HepG2 (cell line): ENCODE results near the gene NDE1. TPM values are rescaled to one million over a fixed set of nuclear protein-coding genes. Genes with fewer than 3 reads are reported as not detected.

Experiments used
- HNRNPLL ChIP-seq: fragments of 200-400 bp; formaldehyde crosslinking; IDR thresholded peaks from 2 replicates; pipeline ENCODE4 v1.6.1; 2017; ENCODE audit warnings: mild to moderate bottlenecking, low read depth, low read length; ENCODE audit not compliant: poor library complexity, severe bottlenecking
- SNAI1 ChIP-seq: sonication (generic); formaldehyde crosslinking; IDR thresholded peaks from 2 replicates; pipeline ENCODE4 v1.5.0; 2020; ENCODE audit warnings: mild to moderate bottlenecking, missing genetic modification reagents, borderline replicate concordance
- SSRP1 ChIP-seq: IDR thresholded peaks from 2 replicates; pipeline ENCODE4 v1.6.1; 2016; ENCODE audit warnings: control low read depth
- XRCC5 ChIP-seq: fragments of 200-400 bp; formaldehyde crosslinking; optimal IDR thresholded peaks from 2 replicates; pipeline ENCODE3; 2017; ENCODE audit warnings: mild to moderate bottlenecking, low read length
- ZNF264 ChIP-seq: sonication (generic); formaldehyde crosslinking; IDR thresholded peaks from 2 replicates; pipeline ENCODE4 v1.4.0; 2020; ENCODE audit warnings: missing genetic modification reagents
- ZNF317 ChIP-seq: sonication (generic); formaldehyde crosslinking; IDR thresholded peaks from 2 replicates; pipeline ENCODE4 v1.5.0; 2020; ENCODE audit warnings: mild to moderate bottlenecking, missing genetic modification reagents
- ZNF343 ChIP-seq: sonication (generic); formaldehyde crosslinking; IDR thresholded peaks from 2 replicates; pipeline ENCODE4 v1.4.0; 2020; ENCODE audit warnings: mild to moderate bottlenecking, missing genetic modification reagents
- ZNF567 ChIP-seq: sonication (generic); formaldehyde crosslinking; IDR thresholded peaks from 2 replicates; pipeline ENCODE4 v1.8.1; 2023; ENCODE audit warnings: mild to moderate bottlenecking, missing genetic modification reagents, borderline replicate concordance
- ZNF746 ChIP-seq: sonication (generic); formaldehyde crosslinking; IDR thresholded peaks from 2 replicates; pipeline ENCODE4 v1.8.0; 2022; ENCODE audit warnings: mild to moderate bottlenecking, missing genetic modification reagents
- ZNF747 ChIP-seq: sonication (generic); formaldehyde crosslinking; IDR thresholded peaks from 2 replicates; pipeline ENCODE4 v1.8.1; 2023; ENCODE audit warnings: missing genetic modification reagents, mild to moderate bottlenecking, borderline replicate concordance
- ZNF749 ChIP-seq: sonication (generic); formaldehyde crosslinking; IDR thresholded peaks from 2 replicates; pipeline ENCODE4 v1.8.0; 2022; ENCODE audit warnings: mild to moderate bottlenecking, missing genetic modification reagents, moderate library complexity, borderline replicate concordance
- ZNF83 ChIP-seq: sonication (generic); formaldehyde crosslinking; IDR thresholded peaks from 2 replicates; pipeline ENCODE4 v1.4.0; 2020; ENCODE audit warnings: missing genetic modification reagents, mild to moderate bottlenecking, borderline replicate concordance
- polyA plus RNA-seq, 8 experiments: library from polyadenylated mRNA; depleted of rRNA in 3 of 8; stranded (reverse) in 7 of 8; unstranded in 1 of 8; fragments of >200 nt; fragmentation: Illumina TruSeq in 4 of 8; extraction: Trizol in 4 of 8; gene quantifications; 2 replicates each; pipeline versions ENCODE4 v1.2.1 to v1.2.3, GENCODE V29; 2011 to 2016; ENCODE audit warnings: low read depth in 4 of 8, missing spikeins in 1 of 8, mixed read lengths in 1 of 8; ENCODE audit not compliant: insufficient read depth in 1 of 8
- total RNA-seq, 5 experiments: library from RNA; depleted of rRNA; stranded (reverse); fragments of >200 nt; fragmentation: Illumina TruSeq; extraction: Trizol; gene quantifications; 2 replicates each; pipeline ENCODE4 v1.2.3, GENCODE V29; 2016; ENCODE audit warnings: low read depth in 1 of 5
- TF ChIP-seq, protein P1 (sequence below): sonication (generic); formaldehyde crosslinking; IDR thresholded peaks from 2 replicates; pipeline ENCODE4 v1.9.0; 2021; ENCODE audit warnings: mild to moderate bottlenecking, missing genetic modification reagents
- TF ChIP-seq, protein P2 (sequence below): sonication (generic); formaldehyde crosslinking; IDR thresholded peaks from 2 replicates; pipeline ENCODE4 v1.5.0; 2020; ENCODE audit warnings: missing genetic modification reagents
- TF ChIP-seq, protein P3 (sequence below): sonication (generic); formaldehyde crosslinking; IDR thresholded peaks from 2 replicates; pipeline ENCODE4 v1.4.0; 2020; ENCODE audit warnings: missing genetic modification reagents
- TF ChIP-seq, protein P4 (sequence below): sonication (generic); formaldehyde crosslinking; IDR thresholded peaks from 2 replicates; pipeline ENCODE4 v1.4.0; 2020; ENCODE audit warnings: missing genetic modification reagents, mild to moderate bottlenecking, borderline replicate concordance

Gene NDE1
- total and polyA plus RNA-seq, 2 of the 13 experiments (the other 11 are each of a cell fraction or from before 2014, with no cell fraction given): 40.9 to 72.5 TPM

DNA sequence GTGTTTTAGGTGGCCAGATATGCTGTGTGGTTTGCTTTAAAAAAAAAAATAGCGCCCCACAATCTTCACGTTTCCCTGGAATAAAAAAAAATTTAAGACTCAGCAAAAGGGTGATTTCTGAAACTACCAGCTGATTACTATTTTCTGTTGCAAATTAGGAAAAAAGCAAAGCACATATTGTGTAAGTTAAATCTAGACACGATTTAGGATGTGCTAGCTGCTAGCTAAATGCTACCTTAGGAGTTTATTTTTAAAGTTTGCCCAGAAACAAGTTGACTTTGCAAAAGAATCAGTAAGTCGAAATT is 6.1 kb upstream of the NDE1 start (continued):
- TF ChIP-seq ZNF746 (CRISPR knock-in tag): no peak
- TF ChIP-seq HNRNPLL: peak; percentile 4
- 0 out of 2 replicates have a peak, but pooled peaks have one; percentile 25 for TF ChIP-seq ZNF264 (CRISPR knock-in tag)
- TF ChIP-seq, protein P1, sequence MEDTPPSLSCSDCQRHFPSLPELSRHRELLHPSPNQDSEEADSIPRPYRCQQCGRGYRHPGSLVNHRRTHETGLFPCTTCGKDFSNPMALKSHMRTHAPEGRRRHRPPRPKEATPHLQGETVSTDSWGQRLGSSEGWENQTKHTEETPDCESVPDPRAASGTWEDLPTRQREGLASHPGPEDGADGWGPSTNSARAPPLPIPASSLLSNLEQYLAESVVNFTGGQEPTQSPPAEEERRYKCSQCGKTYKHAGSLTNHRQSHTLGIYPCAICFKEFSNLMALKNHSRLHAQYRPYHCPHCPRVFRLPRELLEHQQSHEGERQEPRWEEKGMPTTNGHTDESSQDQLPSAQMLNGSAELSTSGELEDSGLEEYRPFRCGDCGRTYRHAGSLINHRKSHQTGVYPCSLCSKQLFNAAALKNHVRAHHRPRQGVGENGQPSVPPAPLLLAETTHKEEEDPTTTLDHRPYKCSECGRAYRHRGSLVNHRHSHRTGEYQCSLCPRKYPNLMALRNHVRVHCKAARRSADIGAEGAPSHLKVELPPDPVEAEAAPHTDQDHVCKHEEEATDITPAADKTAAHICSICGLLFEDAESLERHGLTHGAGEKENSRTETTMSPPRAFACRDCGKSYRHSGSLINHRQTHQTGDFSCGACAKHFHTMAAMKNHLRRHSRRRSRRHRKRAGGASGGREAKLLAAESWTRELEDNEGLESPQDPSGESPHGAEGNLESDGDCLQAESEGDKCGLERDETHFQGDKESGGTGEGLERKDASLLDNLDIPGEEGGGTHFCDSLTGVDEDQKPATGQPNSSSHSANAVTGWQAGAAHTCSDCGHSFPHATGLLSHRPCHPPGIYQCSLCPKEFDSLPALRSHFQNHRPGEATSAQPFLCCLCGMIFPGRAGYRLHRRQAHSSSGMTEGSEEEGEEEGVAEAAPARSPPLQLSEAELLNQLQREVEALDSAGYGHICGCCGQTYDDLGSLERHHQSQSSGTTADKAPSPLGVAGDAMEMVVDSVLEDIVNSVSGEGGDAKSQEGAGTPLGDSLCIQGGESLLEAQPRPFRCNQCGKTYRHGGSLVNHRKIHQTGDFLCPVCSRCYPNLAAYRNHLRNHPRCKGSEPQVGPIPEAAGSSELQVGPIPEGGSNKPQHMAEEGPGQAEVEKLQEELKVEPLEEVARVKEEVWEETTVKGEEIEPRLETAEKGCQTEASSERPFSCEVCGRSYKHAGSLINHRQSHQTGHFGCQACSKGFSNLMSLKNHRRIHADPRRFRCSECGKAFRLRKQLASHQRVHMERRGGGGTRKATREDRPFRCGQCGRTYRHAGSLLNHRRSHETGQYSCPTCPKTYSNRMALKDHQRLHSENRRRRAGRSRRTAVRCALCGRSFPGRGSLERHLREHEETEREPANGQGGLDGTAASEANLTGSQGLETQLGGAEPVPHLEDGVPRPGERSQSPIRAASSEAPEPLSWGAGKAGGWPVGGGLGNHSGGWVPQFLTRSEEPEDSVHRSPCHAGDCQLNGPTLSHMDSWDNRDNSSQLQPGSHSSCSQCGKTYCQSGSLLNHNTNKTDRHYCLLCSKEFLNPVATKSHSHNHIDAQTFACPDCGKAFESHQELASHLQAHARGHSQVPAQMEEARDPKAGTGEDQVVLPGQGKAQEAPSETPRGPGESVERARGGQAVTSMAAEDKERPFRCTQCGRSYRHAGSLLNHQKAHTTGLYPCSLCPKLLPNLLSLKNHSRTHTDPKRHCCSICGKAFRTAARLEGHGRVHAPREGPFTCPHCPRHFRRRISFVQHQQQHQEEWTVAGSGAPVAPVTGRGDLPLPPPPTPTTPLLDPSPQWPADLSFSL (CRISPR knock-in tag): peak; percentile 67; the same call in 1 of the 2 replicates
- TF ChIP-seq ZNF747 (CRISPR knock-in tag): no peak
- no peak for TF ChIP-seq SNAI1 (CRISPR knock-in tag)
- TF ChIP-seq ZNF83: no peak
- TF ChIP-seq, protein P2, sequence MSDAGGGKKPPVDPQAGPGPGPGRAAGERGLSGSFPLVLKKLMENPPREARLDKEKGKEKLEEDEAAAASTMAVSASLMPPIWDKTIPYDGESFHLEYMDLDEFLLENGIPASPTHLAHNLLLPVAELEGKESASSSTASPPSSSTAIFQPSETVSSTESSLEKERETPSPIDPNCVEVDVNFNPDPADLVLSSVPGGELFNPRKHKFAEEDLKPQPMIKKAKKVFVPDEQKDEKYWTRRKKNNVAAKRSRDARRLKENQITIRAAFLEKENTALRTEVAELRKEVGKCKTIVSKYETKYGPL (CRISPR knock-in tag): peak; percentile 5; the same call in 1 of the 2 replicates
- TF ChIP-seq, protein P3, sequence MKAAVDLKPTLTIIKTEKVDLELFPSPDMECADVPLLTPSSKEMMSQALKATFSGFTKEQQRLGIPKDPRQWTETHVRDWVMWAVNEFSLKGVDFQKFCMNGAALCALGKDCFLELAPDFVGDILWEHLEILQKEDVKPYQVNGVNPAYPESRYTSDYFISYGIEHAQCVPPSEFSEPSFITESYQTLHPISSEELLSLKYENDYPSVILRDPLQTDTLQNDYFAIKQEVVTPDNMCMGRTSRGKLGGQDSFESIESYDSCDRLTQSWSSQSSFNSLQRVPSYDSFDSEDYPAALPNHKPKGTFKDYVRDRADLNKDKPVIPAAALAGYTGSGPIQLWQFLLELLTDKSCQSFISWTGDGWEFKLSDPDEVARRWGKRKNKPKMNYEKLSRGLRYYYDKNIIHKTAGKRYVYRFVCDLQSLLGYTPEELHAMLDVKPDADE (CRISPR knock-in tag): 0 out of 2 replicates have a peak, but pooled peaks have one; percentile 8
- no peak for TF ChIP-seq ZNF317
- TF ChIP-seq ZNF343 (CRISPR knock-in tag): no peak
- TF ChIP-seq XRCC5: no peak
- TF ChIP-seq ZNF749: no peak
- no peak for TF ChIP-seq SSRP1 (CRISPR knock-in tag)
- TF ChIP-seq, protein P4, sequence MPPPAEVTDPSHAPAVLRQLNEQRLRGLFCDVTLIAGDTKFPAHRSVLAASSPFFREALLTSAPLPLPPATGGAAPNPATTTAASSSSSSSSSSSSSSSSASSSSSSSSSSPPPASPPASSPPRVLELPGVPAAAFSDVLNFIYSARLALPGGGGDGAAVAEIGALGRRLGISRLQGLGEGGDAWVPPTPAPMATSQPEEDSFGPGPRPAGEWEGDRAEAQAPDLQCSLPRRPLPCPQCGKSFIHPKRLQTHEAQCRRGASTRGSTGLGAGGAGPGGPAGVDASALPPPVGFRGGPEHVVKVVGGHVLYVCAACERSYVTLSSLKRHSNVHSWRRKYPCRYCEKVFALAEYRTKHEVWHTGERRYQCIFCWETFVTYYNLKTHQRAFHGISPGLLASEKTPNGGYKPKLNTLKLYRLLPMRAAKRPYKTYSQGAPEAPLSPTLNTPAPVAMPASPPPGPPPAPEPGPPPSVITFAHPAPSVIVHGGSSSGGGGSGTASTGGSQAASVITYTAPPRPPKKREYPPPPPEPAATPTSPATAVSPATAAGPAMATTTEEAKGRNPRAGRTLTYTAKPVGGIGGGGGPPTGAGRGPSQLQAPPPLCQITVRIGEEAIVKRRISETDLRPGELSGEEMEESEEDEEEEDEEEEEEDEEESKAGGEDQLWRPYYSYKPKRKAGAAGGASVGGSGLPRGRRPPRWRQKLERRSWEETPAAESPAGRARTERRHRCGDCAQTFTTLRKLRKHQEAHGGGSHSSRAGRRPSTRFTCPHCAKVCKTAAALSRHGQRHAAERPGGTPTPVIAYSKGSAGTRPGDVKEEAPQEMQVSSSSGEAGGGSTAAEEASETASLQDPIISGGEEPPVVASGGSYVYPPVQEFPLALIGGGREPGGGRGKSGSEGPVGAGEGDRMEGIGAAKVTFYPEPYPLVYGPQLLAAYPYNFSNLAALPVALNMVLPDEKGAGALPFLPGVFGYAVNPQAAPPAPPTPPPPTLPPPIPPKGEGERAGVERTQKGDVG: no peak
- TF ChIP-seq ZNF567 (CRISPR knock-in tag): no peak
